ENCODE data around the gene PPP4R2. TPM values are rescaled to one million over a fixed set of nuclear protein-coding genes. Genes with fewer than 3 reads are reported as not detected.

Gene PPP4R2
- total and polyA plus RNA-seq, 4 donors: 17.1 to 105 (median 38.0) TPM

DNA sequence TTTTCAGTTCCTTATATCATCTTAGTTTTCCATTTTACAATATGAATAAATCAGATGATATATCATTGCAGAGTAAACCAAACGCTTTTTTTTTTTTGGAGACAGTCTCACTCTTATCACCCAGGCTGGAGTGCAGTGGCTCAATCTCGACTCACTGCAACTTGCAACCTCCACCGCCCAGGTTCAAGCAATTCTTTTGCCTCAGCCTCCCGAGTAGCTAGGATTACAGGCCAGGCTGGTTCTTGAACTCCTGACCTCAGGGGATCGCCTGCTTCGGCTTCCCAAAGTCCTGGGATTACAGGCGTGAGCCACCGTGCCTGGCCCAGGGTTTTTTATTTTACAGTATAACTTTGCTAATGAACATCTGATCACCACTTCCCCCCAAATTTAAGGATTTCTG, 59.0 kb downstream of the PPP4R2 start:
- no peak for DNase-seq
- Histone ChIP-seq H3K27ac (ENCODE audit: low read depth in 1 of 2, low read length in 1 of 2) (no peak overlapping the region), H3K9me3 (ENCODE audit: control insufficient read depth in 4 of 4, insufficient read depth in 3 of 4, low read length in 3 of 4) (no peaks in the 10 kb centered on the region), H3K27me3 (ENCODE audit: control insufficient read depth in 3 of 3, insufficient read depth in 3 of 3, low read length in 2 of 3) (no peaks in the 10 kb centered on the region), H3K4me3 (no peak overlapping the region), H3K36me3 (ENCODE audit: control insufficient read depth in 4 of 4, insufficient read depth in 4 of 4, low read length in 4 of 4) (peaks cover 0 to 5% (median 4%) of the 10 kb centered on the region in 4 donors), H3K9ac (ENCODE audit: insufficient read depth in 1 of 2, low read length in 2 of 2) (peak overlapping the region in 1 of 2 donors; percentile 17), H3K4me1 (ENCODE audit: control insufficient read depth in 5 of 5, insufficient read depth in 5 of 5, low read length in 5 of 5) (peaks cover 0 to 12% (median 4%) of the 10 kb centered on the region in 5 donors)
- no peak for ATAC-seq (ENCODE audit: insufficient read depth, low FRiP score)
- TF ChIP-seq CTCF (IDR thresholded peaks at IDR 0.05; ENCODE audit: control extremely low read depth, extremely low read depth): no peak
- 61 to 71% methylated on average over 8 of the region's 8 CpGs for WGBS, 2 donors

DNA sequence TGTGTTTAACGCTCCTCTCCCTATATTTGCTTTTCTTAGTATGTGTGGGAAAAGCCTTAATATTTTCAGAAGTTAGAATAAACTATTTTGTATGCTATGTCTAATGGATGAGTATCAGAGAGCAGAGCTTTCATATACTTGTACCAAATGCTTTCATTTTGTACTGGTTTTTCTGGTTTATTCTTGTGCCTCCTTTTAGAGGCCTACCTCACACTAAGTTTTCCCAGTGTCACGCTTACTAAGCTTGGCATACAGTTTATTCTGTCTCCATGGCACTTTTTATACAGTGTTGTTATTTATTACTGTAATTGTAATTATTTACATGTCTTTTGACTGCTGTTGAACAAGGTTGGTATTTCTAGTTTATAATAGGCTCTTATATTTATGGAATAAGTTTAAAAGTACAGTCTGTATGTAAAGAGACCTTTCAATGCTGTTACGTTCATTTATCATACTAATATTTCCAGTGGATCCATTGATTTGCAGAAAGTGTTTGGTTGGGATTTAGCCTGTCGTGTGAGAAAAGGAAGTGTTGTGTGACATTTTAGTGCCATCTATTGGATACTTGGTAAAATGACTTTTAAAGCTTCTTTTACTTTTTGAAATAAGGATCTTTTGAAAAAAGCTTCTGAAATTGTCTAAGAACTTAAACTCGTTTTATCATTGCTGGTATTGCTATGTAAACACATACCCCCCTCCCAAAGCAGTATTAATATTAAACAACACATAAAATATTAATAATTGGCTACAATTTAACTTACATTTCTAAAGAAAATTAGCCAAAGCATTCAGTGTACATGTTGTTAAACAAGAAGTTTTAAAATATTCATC, 59.6 kb downstream of the PPP4R2 start:
- no peak overlapping the region for H3K27ac ChIP-seq (ENCODE audit: low read depth in 1 of 2, low read length in 1 of 2)
- H3K9me3 ChIP-seq (ENCODE audit: control insufficient read depth in 4 of 4, insufficient read depth in 3 of 4, low read length in 3 of 4): no peaks in the 10 kb centered on the region
- peaks cover 0 to 12% (median 4%) of the 10 kb centered on the region in 5 donors for H3K4me1 ChIP-seq (ENCODE audit: control insufficient read depth in 5 of 5, insufficient read depth in 5 of 5, low read length in 5 of 5)
- H3K9ac ChIP-seq (ENCODE audit: insufficient read depth in 1 of 2, low read length in 2 of 2): peak overlapping the region in 1 of 2 donors; percentile 59
- TF ChIP-seq CTCF (IDR thresholded peaks at IDR 0.05; ENCODE audit: control extremely low read depth, extremely low read depth): peak; percentile 34
- H3K36me3 ChIP-seq (ENCODE audit: control insufficient read depth in 4 of 4, insufficient read depth in 4 of 4, low read length in 4 of 4): peaks cover 0 to 5% (median 4%) of the 10 kb centered on the region in 4 donors
- no peaks in the 10 kb centered on the region for H3K27me3 ChIP-seq (ENCODE audit: control insufficient read depth in 3 of 3, insufficient read depth in 3 of 3, low read length in 2 of 3)
- ATAC-seq (ENCODE audit: insufficient read depth, low FRiP score): no peak
- 29 to 40% methylated on average over 5 of the region's 5 CpGs for WGBS, 2 donors
- no peak overlapping the region for H3K4me3 ChIP-seq
- DNase-seq: peak in 2 of 3 donors; percentile 74 to 82

GRCh38 chr3:73056845-73057150, 60.2 kb downstream of the PPP4R2 start:
- no peaks in the 10 kb centered on the region for H3K27me3 ChIP-seq (ENCODE audit: control insufficient read depth in 3 of 3, insufficient read depth in 3 of 3, low read length in 2 of 3)
- TF ChIP-seq CTCF (IDR thresholded peaks at IDR 0.05; ENCODE audit: control extremely low read depth, extremely low read depth): no peak
- DNase-seq: no peak
- no peak overlapping the region for H3K9ac ChIP-seq (ENCODE audit: insufficient read depth in 1 of 2, low read length in 2 of 2)
- H3K27ac ChIP-seq (ENCODE audit: low read depth in 1 of 2, low read length in 1 of 2): no peak overlapping the region
- H3K36me3 ChIP-seq (ENCODE audit: control insufficient read depth in 4 of 4, insufficient read depth in 4 of 4, low read length in 4 of 4): peaks cover 0 to 5% (median 4%) of the 10 kb centered on the region in 4 donors
- no peak overlapping the region for H3K4me3 ChIP-seq
- peaks cover 0 to 12% (median 4%) of the 10 kb centered on the region in 5 donors for H3K4me1 ChIP-seq (ENCODE audit: control insufficient read depth in 5 of 5, insufficient read depth in 5 of 5, low read length in 5 of 5)
- no peaks in the 10 kb centered on the region for H3K9me3 ChIP-seq (ENCODE audit: control insufficient read depth in 4 of 4, insufficient read depth in 3 of 4, low read length in 3 of 4)
- no peak for ATAC-seq (ENCODE audit: insufficient read depth, low FRiP score)
